Muscle of leg (tissue), 11 donors: Measurements from ENCODE around the gene ZGPAT. TPM values are rescaled to one million over a fixed set of nuclear protein-coding genes. Genes with fewer than 3 reads are reported as not detected.
A peak's percentile ranks its signal among the peaks of the same experiment; 100 is the strongest.
"Not testable (repeated sequence)": the region's sequence is repeated elsewhere in the genome, so short reads cannot be mapped to it uniquely, and the experiment has no call there.

Source experiments
- DNase-seq: peaks from one replicate; pipeline ENCODE4 v3.0.0; 2013
- H3K27ac ChIP-seq: one replicate; pipeline ENCODE4 v1.5.1; 2013; ENCODE audit warnings: mild to moderate bottlenecking, low read length, control low read depth
- H3K27me3 ChIP-seq: one replicate; pipeline ENCODE4 v1.6.1; 2013; ENCODE audit warnings: low read length; ENCODE audit not compliant: control insufficient read depth, insufficient read depth
- H3K36me3 ChIP-seq: one replicate; pipeline ENCODE4 v1.6.1; 2013; ENCODE audit warnings: low read length; ENCODE audit not compliant: control insufficient read depth, insufficient read depth
- H3K4me1 ChIP-seq: one replicate; pipeline ENCODE4 v1.6.1; 2013; ENCODE audit warnings: low read length; ENCODE audit not compliant: control insufficient read depth, insufficient read depth
- H3K4me3 ChIP-seq: one replicate; pipeline ENCODE4 v1.5.1; 2013; ENCODE audit warnings: low read length, control low read depth
- H3K9me3 ChIP-seq: replicated peaks from 2 replicates; pipeline ENCODE4 v1.6.1; 2013; ENCODE audit warnings: low read depth, low read length; ENCODE audit not compliant: control insufficient read depth
- WGBS: methylation state at CpG from one replicate; pipeline ENCODE4 v1.1.5; 2013; ENCODE audit warnings: missing lambda C conversion rate; ENCODE audit not compliant: insufficient coverage; 5-methylcytosine and 5-hydroxymethylcytosine counted together
- polyA plus RNA-seq, 8 donors: library from polyadenylated mRNA; unstranded; fragments of 120-200 nt; gene quantifications; one replicate each; pipeline versions ENCODE4 v1.2.1 to v1.2.3, GENCODE V29; 2013; ENCODE audit warnings: inconsistent platforms in 1 of 8, low replicate concordance in 1 of 8; ENCODE audit not compliant: insufficient read length in 8 of 8, insufficient read depth in 1 of 8
- total RNA-seq: library from RNA; stranded (reverse); fragments of 120-200 nt; gene quantifications from one replicate; pipeline ENCODE4 v1.2.4, GENCODE V29; 2013

Gene ZGPAT
- total and polyA plus RNA-seq, 9 donors, result 13.0 to 18.2 (median 16.2) TPM

- Histone ChIP-seq H3K27ac (peak overlapping the region; percentile 7), H3K4me1 (peaks cover 21% of the 10 kb centered on the region), H3K4me3 (peak overlapping the region; percentile 27), H3K27me3 (no peaks in the 10 kb centered on the region), H3K9me3 (no peaks in the 10 kb centered on the region), H3K36me3 (peaks cover 28% of the 10 kb centered on the region)
- 21% methylated on average over 58 of the region's 67 CpGs for WGBS
- peak; percentile 78 for DNase-seq
Measured at GRCh38 chr20:63775096-63775978, 67.5 kb downstream of the ZGPAT start.

GRCh38 chr20:63776875-63777274 lies 69.0 kb downstream of the ZGPAT start:
- 93% methylated on average over 19 of the region's 23 CpGs for WGBS
- not testable (repeated sequence) for H3K9me3 ChIP-seq, H3K27ac ChIP-seq, H3K27me3 ChIP-seq, H3K4me3 ChIP-seq, DNase-seq
- H3K36me3 ChIP-seq, result peaks cover 15% of the 10 kb centered on the region
- H3K4me1 ChIP-seq, result peaks cover 21% of the 10 kb centered on the region

GRCh38 chr20:63777614-63778013 lies 69.8 kb downstream of the ZGPAT start:
- peaks cover 21% of the 10 kb centered on the region for H3K4me1 ChIP-seq
- no peak for DNase-seq
- peaks cover 15% of the 10 kb centered on the region for H3K36me3 ChIP-seq
- no peaks in the 10 kb centered on the region for H3K9me3 ChIP-seq
- 94% methylated on average over 9 of the region's 13 CpGs for WGBS
- no peak overlapping the region for H3K27ac ChIP-seq
- H3K27me3 ChIP-seq, result no peaks in the 10 kb centered on the region
- no peak overlapping the region for H3K4me3 ChIP-seq

GRCh38 chr20:63778034-63778752 lies 70.4 kb downstream of the ZGPAT start:
- peaks cover 15% of the 10 kb centered on the region for H3K36me3 ChIP-seq
- H3K4me3 ChIP-seq, result no peak overlapping the region
- H3K27ac ChIP-seq, result no peak overlapping the region
- peaks cover 21% of the 10 kb centered on the region for H3K4me1 ChIP-seq
- H3K9me3 ChIP-seq, result no peaks in the 10 kb centered on the region
- WGBS, result 63% methylated on average over 10 of the region's 19 CpGs
- no peaks in the 10 kb centered on the region for H3K27me3 ChIP-seq
- no peak for DNase-seq

GRCh38 chr20:63778857-63779256 lies 71.0 kb downstream of the ZGPAT start:
- Histone ChIP-seq H3K36me3 (peaks cover 15% of the 10 kb centered on the region), H3K9me3 (no peaks in the 10 kb centered on the region), H3K4me3 (no peak overlapping the region), H3K4me1 (peaks cover 18% of the 10 kb centered on the region), H3K27ac (no peak overlapping the region), H3K27me3 (no peaks in the 10 kb centered on the region)
- no peak for DNase-seq
- 84% methylated on average over 3 of the region's 9 CpGs for WGBS

GRCh38 chr20:63781181-63781580 lies 73.3 kb downstream of the ZGPAT start:
- peaks cover 11% of the 10 kb centered on the region for H3K36me3 ChIP-seq
- peaks cover 7% of the 10 kb centered on the region for H3K4me1 ChIP-seq
- WGBS, result 90% methylated on average over 10 of the region's 14 CpGs
- no peak overlapping the region for H3K27ac ChIP-seq
- no peaks in the 10 kb centered on the region for H3K9me3 ChIP-seq
- H3K27me3 ChIP-seq, result no peaks in the 10 kb centered on the region
- no peak for DNase-seq
- H3K4me3 ChIP-seq, result no peak overlapping the region

- no peaks in the 10 kb centered on the region for H3K27me3 ChIP-seq
- no peak for DNase-seq
- no peaks in the 10 kb centered on the region for H3K9me3 ChIP-seq
- H3K4me1 ChIP-seq, result peaks cover 16% of the 10 kb centered on the region
- H3K36me3 ChIP-seq, result peaks cover 9% of the 10 kb centered on the region
- WGBS, result 81% methylated on average over 17 of the region's 18 CpGs
- no peak overlapping the region for H3K27ac ChIP-seq
- no peak overlapping the region for H3K4me3 ChIP-seq
Measured at GRCh38 chr20:63782051-63782471, 74.2 kb downstream of the ZGPAT start.

- H3K4me3 ChIP-seq, result no peak overlapping the region
- DNase-seq, result no peak
- no peak overlapping the region for H3K27ac ChIP-seq
- H3K36me3 ChIP-seq, result peaks cover 5% of the 10 kb centered on the region
- 88% methylated on average over 6 of the region's 12 CpGs for WGBS
- H3K9me3 ChIP-seq, result no peaks in the 10 kb centered on the region
- H3K4me1 ChIP-seq, result peaks cover 20% of the 10 kb centered on the region
- no peaks in the 10 kb centered on the region for H3K27me3 ChIP-seq
Measured at GRCh38 chr20:63782521-63782971, 74.7 kb downstream of the ZGPAT start.

GRCh38 chr20:63783970-63784369 lies 76.1 kb downstream of the ZGPAT start:
- Histone ChIP-seq H3K36me3 (peaks cover 10% of the 10 kb centered on the region), H3K9me3 (no peaks in the 10 kb centered on the region), H3K27me3 (no peaks in the 10 kb centered on the region), H3K4me3 (no peak overlapping the region), H3K4me1 (peaks cover 30% of the 10 kb centered on the region), H3K27ac (no peak overlapping the region)
- DNase-seq, result no peak
- 79% methylated on average over 12 of the region's 16 CpGs for WGBS

GRCh38 chr20:63785691-63786131 lies 77.9 kb downstream of the ZGPAT start:
- no peaks in the 10 kb centered on the region for H3K9me3 ChIP-seq
- H3K4me3 ChIP-seq, result no peak overlapping the region
- DNase-seq, result no peak
- H3K36me3 ChIP-seq, result peaks cover 23% of the 10 kb centered on the region
- peaks cover 38% of the 10 kb centered on the region for H3K4me1 ChIP-seq
- H3K27ac ChIP-seq, result peak overlapping the region; percentile 17
- no peaks in the 10 kb centered on the region for H3K27me3 ChIP-seq
- 38% methylated on average over 1 of the region's 14 CpGs for WGBS
